ENCODE measurements around the gene PCAT7.

The PCAT7 gene

GRCh38 chr9:94613003-94613402 is 58.1 kb downstream of the PCAT7 start:
- Histone ChIP-seq H3K79me2 (ENCODE audit: low read length) (no peaks in the 10 kb centered on the region), H3K27ac (ENCODE audit: low read length) (no peak overlapping the region), H3K4me3 (ENCODE audit: low read length) (no peak overlapping the region), H3K9me3 (replicated peaks; ENCODE audit: insufficient read depth, low read length) (no peaks in the 10 kb centered on the region), H3K27me3 (replicated peaks; ENCODE audit: insufficient read depth, low read length) (no peaks in the 10 kb centered on the region), H3K9me2 (replicated peaks; ENCODE audit: insufficient read depth, low read length) (no peaks in the 10 kb centered on the region), H3F3A (ENCODE audit: insufficient read depth, low read length) (no peaks in the 10 kb centered on the region), H3K4me1 (ENCODE audit: low read length) (peaks cover 9% of the 10 kb centered on the region; the same call in 1 of the 2 replicates), H4K20me1 (ENCODE audit: insufficient read depth, low read length) (no peaks in the 10 kb centered on the region), H3K36me3 (replicated peaks; ENCODE audit: insufficient read depth, low read length) (no peaks in the 10 kb centered on the region), H2AFZ (ENCODE audit: low read length) (no peak overlapping the region), H3K9ac (ENCODE audit: low read length) (no peak overlapping the region), H3K4me2 (ENCODE audit: low read depth, low read length) (no peak overlapping the region)
- TF ChIP-seq EZH2 (optimal IDR thresholded peaks at IDR 0.05; ENCODE audit: low read depth, low read length) (no peak), EZH2phosphoT487 (IDR thresholded peaks at IDR 0.05; ENCODE audit: low read length) (no peak), CTCF (IDR thresholded peaks at IDR 0.05; ENCODE audit: low read length) (0 out of 2 replicates have a peak, but pooled peaks have one; percentile 8)
- no peak for DNase-seq

- TF ChIP-seq CTCF (IDR thresholded peaks at IDR 0.05; ENCODE audit: low read length) (no peak), EZH2 (optimal IDR thresholded peaks at IDR 0.05; ENCODE audit: low read depth, low read length) (no peak), EZH2phosphoT487 (IDR thresholded peaks at IDR 0.05; ENCODE audit: low read length) (no peak)
- no peaks in the 10 kb centered on the region for H3F3A ChIP-seq (ENCODE audit: insufficient read depth, low read length)
These were observed 64.1 kb downstream of the PCAT7 start for GRCh38 chr9:94619026-94619425.

More at GRCh38 chr9:94619026-94619425, 64.1 kb downstream of the PCAT7 start:
- H3K4me2 ChIP-seq (ENCODE audit: low read depth, low read length) = no peak overlapping the region
- H2AFZ ChIP-seq (ENCODE audit: low read length) = no peak overlapping the region
- H3K36me3 ChIP-seq (replicated peaks; ENCODE audit: insufficient read depth, low read length) = no peaks in the 10 kb centered on the region
- H4K20me1 ChIP-seq (ENCODE audit: insufficient read depth, low read length) = no peaks in the 10 kb centered on the region
- no peak for DNase-seq
- no peak overlapping the region for H3K9ac ChIP-seq (ENCODE audit: low read length)
- no peaks in the 10 kb centered on the region for H3K9me2 ChIP-seq (replicated peaks; ENCODE audit: insufficient read depth, low read length)
- no peak overlapping the region for H3K27ac ChIP-seq (ENCODE audit: low read length)
- no peaks in the 10 kb centered on the region for H3K4me1 ChIP-seq (ENCODE audit: low read length)
- H3K79me2 ChIP-seq (ENCODE audit: low read length) = no peaks in the 10 kb centered on the region
- H3K9me3 ChIP-seq (replicated peaks; ENCODE audit: insufficient read depth, low read length) = no peaks in the 10 kb centered on the region
- H3K27me3 ChIP-seq (replicated peaks; ENCODE audit: insufficient read depth, low read length) = no peaks in the 10 kb centered on the region
- no peak overlapping the region for H3K4me3 ChIP-seq (ENCODE audit: low read length)

Measured in MM.1S (cell line).